Endothelial cell of umbilical vein (primary cell): ENCODE results near the gene TMC6. TPM values are rescaled to one million over a fixed set of nuclear protein-coding genes. Genes with fewer than 3 reads are reported as not detected.

ENCODE experiments used
- BruUV-seq: library from RNA; stranded (reverse); fragments of 400-500 nt; replicated peaks from 2 replicates; lab custom pipeline; 2021; lab: Mats Ljungman, UMichigan
- CTCF ChIA-PET: fragments of 300-600, 350-600 bp; sonication (Branson Sonifier 250); formaldehyde crosslinking; loops from one replicate; lab custom pipeline; 2021; ENCODE audit warnings: antibody characterized with exemption, inconsistent platforms; lab: Charles Lee
- POLR2A ChIA-PET: fragments of 300-600, 350-600 bp; sonication (Branson Sonifier 250); formaldehyde crosslinking; loops from one replicate; lab custom pipeline; 2021; ENCODE audit warnings: antibody characterized with exemption, inconsistent platforms; lab: Charles Lee
- DNase-seq: peaks from one replicate; pipeline ENCODE4 v3.0.0-alpha.2; 2011; ENCODE audit warnings: low read depth, low spot score
- FAIRE-seq: peaks from 2 replicates; lab custom pipeline; 2011; peaks lifted over from hg19 to GRCh38; lab: Jason Lieb, UNC
- H2AFZ ChIP-seq: 2 replicates; pipeline ENCODE4 v1.6.0; 2012; ENCODE audit warnings: low read depth, low read length, control low read depth, inconsistent platforms
- H3K27ac ChIP-seq: 2 replicates; pipeline ENCODE4 v1.5.1; 2011; ENCODE audit warnings: low read depth, mild to moderate bottlenecking, control low read depth, low read length, moderate library complexity; ENCODE audit not compliant: insufficient read depth
- H3K27me3 ChIP-seq, 2 experiments: 2 replicates each; pipeline versions ENCODE4 v1.6.0 to v1.6.1; 2011; ENCODE audit warnings: low read length in 2 of 2, mixed read lengths in 1 of 2; ENCODE audit not compliant: control insufficient read depth in 2 of 2, insufficient read depth in 2 of 2
- H3K36me3 ChIP-seq, 2 experiments: 2 replicates in 1 of 2; 3 replicates in 1 of 2; pipeline ENCODE4 v1.5.1; 2011; ENCODE audit warnings: low read length in 2 of 2, mild to moderate bottlenecking in 1 of 2, moderate library complexity in 1 of 2; ENCODE audit not compliant: control insufficient read depth in 2 of 2, insufficient read depth in 2 of 2; ENCODE audit errors: extremely low read depth in 1 of 2
- H3K4me1 ChIP-seq: 3 replicates; pipeline ENCODE4 v1.5.1; 2011; ENCODE audit warnings: mild to moderate bottlenecking, low read length; ENCODE audit not compliant: control insufficient read depth, insufficient read depth; ENCODE audit errors: extremely low read depth
- H3K4me2 ChIP-seq: 2 replicates; pipeline ENCODE4 v1.6.1; 2011; ENCODE audit warnings: low read length, control low read depth, mixed read lengths; ENCODE audit not compliant: insufficient read depth
- H3K4me3 ChIP-seq, 3 experiments: fragments of 200-600 bp in 1 of 3; sonication (generic), shearing (Covaris generic) in 1 of 3; replicated peaks in 1 of 3; 2 replicates each; pipeline ENCODE4 v1.5.1; 2011 to 2016; ENCODE audit warnings: control low read depth in 3 of 3, low read length in 3 of 3, mild to moderate bottlenecking in 2 of 3, inconsistent platforms in 1 of 3, low read depth in 1 of 3, moderate library complexity in 1 of 3; ENCODE audit not compliant: insufficient read depth in 1 of 3
- H3K79me2 ChIP-seq: 2 replicates; pipeline ENCODE4 v1.6.0; 2012; ENCODE audit warnings: low read length, inconsistent platforms; ENCODE audit not compliant: control insufficient read depth, insufficient read depth
- H3K9ac ChIP-seq: replicated peaks from 2 replicates; pipeline ENCODE3; 2011; ENCODE audit warnings: low read length, control low read depth; ENCODE audit not compliant: insufficient read depth; ENCODE audit errors: extremely low read depth
- H3K9me1 ChIP-seq: replicated peaks from 3 replicates; pipeline ENCODE4 v1.6.0; 2011; ENCODE audit warnings: mild to moderate bottlenecking, low read length; ENCODE audit not compliant: control insufficient read depth, insufficient read depth; ENCODE audit errors: extremely low read depth
- H3K9me3 ChIP-seq: replicated peaks from 2 replicates; pipeline ENCODE4 v1.5.1; 2012; ENCODE audit warnings: low read length, inconsistent platforms; ENCODE audit not compliant: control insufficient read depth, insufficient read depth
- H4K20me1 ChIP-seq: replicated peaks from 2 replicates; pipeline ENCODE3; 2011; ENCODE audit warnings: mild to moderate bottlenecking, low read length; ENCODE audit not compliant: control insufficient read depth, insufficient read depth; ENCODE audit errors: extremely low read depth
- CTCF ChIP-seq, 2 donors: IDR thresholded peaks; 1 replicate in 1 of 2; 2 replicates in 1 of 2; pipeline ENCODE4 v1.5.1; 2011; ENCODE audit warnings: low read length in 2 of 2, mild to moderate bottlenecking in 2 of 2, moderate library complexity in 2 of 2, control low read depth in 1 of 2, inconsistent platforms in 1 of 2, low read depth in 1 of 2; ENCODE audit not compliant: insufficient read depth in 1 of 2; ENCODE audit errors: extremely low read depth in 1 of 2
- POLR2A ChIP-seq: IDR thresholded peaks from 2 replicates; pipeline ENCODE4 v1.6.1; 2012; ENCODE audit warnings: low read depth, mild to moderate bottlenecking, control low read depth, low read length
- POLR2AphosphoS5 ChIP-seq: IDR thresholded peaks from 2 replicates; pipeline ENCODE4 v1.6.1; 2012; ENCODE audit warnings: low read depth, mild to moderate bottlenecking, control low read depth, low read length, moderate library complexity; ENCODE audit not compliant: insufficient read depth
- dilution Hi-C: fragments of 300-500 bp; cut with MboI; formaldehyde crosslinking; loops from one replicate; pipeline ENCODE4 v1.15.0; 2019; ENCODE audit warnings: low sequenced_read_pairs; ENCODE audit not compliant: extremely low pct_ligation_motif_present
- intact Hi-C: fragments of 100-400 bp; cut with micrococcal nuclease; formaldehyde crosslinking; loops from one replicate; pipeline ENCODE4 v1.10.0; 2022
- polyA plus RNA-seq, 4 experiments: library from polyadenylated mRNA; depleted of rRNA in 3 of 4; stranded (reverse) in 3 of 4; unstranded in 1 of 4; fragments of >200 nt; gene quantifications; 2 replicates each; pipeline versions ENCODE4 v1.2.1 to v1.2.3, GENCODE V29; 2011 to 2012; ENCODE audit warnings: missing spikeins in 1 of 4
- total RNA-seq: library from RNA; stranded (reverse); gene quantifications from 2 replicates; pipeline ENCODE4 v1.2.3, GENCODE V29; 2021

Gene TMC6
- total and polyA plus RNA-seq, 2 donors (not counting 3 experiments of a cell fraction or from before 2014, with no cell fraction given): 23.2 to 72.4 TPM

GRCh38 chr17:78137392-78138203 lies 9.0 kb upstream of the TMC6 start:
- DNase-seq (no peak), FAIRE-seq (no peak)
- no peaks in the 10 kb centered on the region for H3K9me3 ChIP-seq
- CTCF ChIA-PET: interaction anchor here (1.2 to 1.4 kb wide), 4 partner anchors 25 to 124 kb away, joined by 3 to 5 read pairs (median 4); no protein-coding TSS in a partner anchor
- intact Hi-C loops (no loop called here), dilution Hi-C loops (no loop called here)
- no peaks in the 10 kb centered on the region for H3K79me2 ChIP-seq
- H2AFZ ChIP-seq: no peak overlapping the region
- no peaks in the 10 kb centered on the region for H3K9me1 ChIP-seq
- no peaks in the 10 kb centered on the region for H3K27me3 ChIP-seq
- peaks cover 14% of the 10 kb centered on the region for H3K4me1 ChIP-seq
- H3K36me3 ChIP-seq: no peaks in the 10 kb centered on the region
- POLR2A ChIA-PET: no interaction called here
- BruUV-seq: no TSS peak
- H3K9ac ChIP-seq: no peak overlapping the region
- no peak for TF ChIP-seq POLR2A
- TF ChIP-seq POLR2AphosphoS5: no peak
- TF ChIP-seq CTCF (IDR thresholded peaks at IDR 0.05; ENCODE audit: extremely low read depth in 1 of 2, insufficient read depth in 1 of 2, low read depth in 1 of 2, low read length in 2 of 2): peak; percentile 35 to 38
- no peak overlapping the region for H3K4me3 ChIP-seq
- no peak overlapping the region for H3K27ac ChIP-seq
- H3K4me2 ChIP-seq: no peak overlapping the region
- no peaks in the 10 kb centered on the region for H4K20me1 ChIP-seq
